ENCODE measurements around the gene HIVEP3.
A peak's percentile ranks its signal among the peaks of the same experiment; 100 is the strongest.

The HIVEP3 gene

DNA sequence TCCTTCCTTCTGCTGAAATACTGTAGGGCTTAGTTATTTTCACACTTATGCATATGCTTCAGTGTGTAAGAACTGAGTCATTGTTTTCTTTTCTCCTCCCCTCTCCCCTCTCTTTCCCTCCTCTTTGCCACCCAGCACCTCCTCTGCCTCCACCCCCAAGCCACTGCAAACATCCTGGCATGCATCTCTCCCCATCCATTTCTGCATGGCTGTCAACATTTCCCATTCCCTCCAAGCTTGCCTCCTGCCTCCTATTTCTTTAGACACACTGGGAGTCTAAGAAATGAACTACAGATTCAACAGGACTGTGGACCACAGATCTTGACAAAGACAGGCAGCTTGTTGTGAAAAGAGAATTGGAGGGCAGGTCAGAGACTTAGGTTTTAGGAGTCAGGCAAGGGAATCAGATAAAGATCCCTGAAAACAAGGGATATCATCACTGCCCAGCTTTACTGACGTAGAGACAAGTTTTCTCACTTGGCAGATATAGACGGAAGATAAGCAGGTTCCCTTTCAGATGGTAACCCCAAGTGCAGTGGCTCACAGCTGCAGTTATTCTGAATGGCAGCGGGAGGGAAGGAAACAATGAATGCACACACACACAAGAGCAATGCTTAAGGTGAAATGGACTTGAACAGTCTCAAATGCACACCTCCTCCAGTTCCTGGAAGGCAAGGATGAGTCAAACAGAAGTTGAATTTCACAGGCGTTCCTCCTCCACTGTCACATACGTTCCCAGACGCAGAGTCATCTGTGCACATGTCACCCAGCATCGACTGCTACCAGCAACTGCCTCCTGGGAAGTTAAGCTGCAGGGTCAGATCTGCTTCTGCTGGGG lies 56.1 kb downstream of the HIVEP3 start (continued):
- TF ChIP-seq, protein P1, sequence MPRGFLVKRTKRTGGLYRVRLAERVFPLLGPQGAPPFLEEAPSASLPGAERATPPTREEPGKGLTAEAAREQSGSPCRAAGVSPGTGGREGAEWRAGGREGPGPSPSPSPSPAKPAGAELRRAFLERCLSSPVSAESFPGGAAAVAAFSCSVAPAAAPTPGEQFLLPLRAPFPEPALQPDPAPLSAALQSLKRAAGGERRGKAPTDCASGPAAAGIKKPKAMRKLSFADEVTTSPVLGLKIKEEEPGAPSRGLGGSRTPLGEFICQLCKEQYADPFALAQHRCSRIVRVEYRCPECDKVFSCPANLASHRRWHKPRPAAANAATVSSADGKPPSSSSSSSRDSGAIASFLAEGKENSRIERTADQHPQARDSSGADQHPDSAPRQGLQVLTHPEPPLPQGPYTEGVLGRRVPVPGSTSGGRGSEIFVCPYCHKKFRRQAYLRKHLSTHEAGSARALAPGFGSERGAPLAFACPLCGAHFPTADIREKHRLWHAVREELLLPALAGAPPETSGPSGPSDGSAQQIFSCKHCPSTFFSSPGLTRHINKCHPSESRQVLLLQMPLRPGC (tag by site-specific recombination; IDR thresholded peaks at IDR 0.05): peak; percentile 71; the same call in 1 of the 2 replicates
- TF ChIP-seq ZSCAN23 (tag by site-specific recombination; IDR thresholded peaks at IDR 0.05) (no peak), ZNF148 (tag by site-specific recombination; IDR thresholded peaks at IDR 0.05; ENCODE audit: borderline replicate concordance) (no peak), ZNF629 (tag by site-specific recombination; IDR thresholded peaks at IDR 0.05) (0 out of 2 replicates have a peak, but pooled peaks have one; percentile 31), GLIS2 (tag by site-specific recombination; IDR thresholded peaks at IDR 0.05) (peak; percentile 21; the same call in 1 of the 2 replicates), ZNF521 (tag by site-specific recombination; IDR thresholded peaks at IDR 0.05) (no peak), PRDM10 (tag by site-specific recombination; IDR thresholded peaks at IDR 0.05) (no peak), ZNF791 (tag by site-specific recombination; IDR thresholded peaks at IDR 0.05) (no peak), SP7 (tag by site-specific recombination; IDR thresholded peaks at IDR 0.05) (peak; percentile 87), ZNF280D (tag by site-specific recombination; IDR thresholded peaks at IDR 0.05) (no peak), ZNF302 (tag by site-specific recombination; IDR thresholded peaks at IDR 0.05; ENCODE audit: low read depth) (no peak), ZNF488 (tag by site-specific recombination; IDR thresholded peaks at IDR 0.05) (no peak), CTCF (tag by site-specific recombination; IDR thresholded peaks at IDR 0.05) (no peak), ZNF623 (tag by site-specific recombination; IDR thresholded peaks at IDR 0.05) (no peak), ZNF624 (tag by site-specific recombination; IDR thresholded peaks at IDR 0.05) (no peak), ZNF558 (tag by site-specific recombination; IDR thresholded peaks at IDR 0.05) (no peak)
- TF ChIP-seq, protein P2, sequence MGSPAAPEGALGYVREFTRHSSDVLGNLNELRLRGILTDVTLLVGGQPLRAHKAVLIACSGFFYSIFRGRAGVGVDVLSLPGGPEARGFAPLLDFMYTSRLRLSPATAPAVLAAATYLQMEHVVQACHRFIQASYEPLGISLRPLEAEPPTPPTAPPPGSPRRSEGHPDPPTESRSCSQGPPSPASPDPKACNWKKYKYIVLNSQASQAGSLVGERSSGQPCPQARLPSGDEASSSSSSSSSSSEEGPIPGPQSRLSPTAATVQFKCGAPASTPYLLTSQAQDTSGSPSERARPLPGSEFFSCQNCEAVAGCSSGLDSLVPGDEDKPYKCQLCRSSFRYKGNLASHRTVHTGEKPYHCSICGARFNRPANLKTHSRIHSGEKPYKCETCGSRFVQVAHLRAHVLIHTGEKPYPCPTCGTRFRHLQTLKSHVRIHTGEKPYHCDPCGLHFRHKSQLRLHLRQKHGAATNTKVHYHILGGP (tag by site-specific recombination; IDR thresholded peaks at IDR 0.05): peak; percentile 60
- TF ChIP-seq, protein P3, sequence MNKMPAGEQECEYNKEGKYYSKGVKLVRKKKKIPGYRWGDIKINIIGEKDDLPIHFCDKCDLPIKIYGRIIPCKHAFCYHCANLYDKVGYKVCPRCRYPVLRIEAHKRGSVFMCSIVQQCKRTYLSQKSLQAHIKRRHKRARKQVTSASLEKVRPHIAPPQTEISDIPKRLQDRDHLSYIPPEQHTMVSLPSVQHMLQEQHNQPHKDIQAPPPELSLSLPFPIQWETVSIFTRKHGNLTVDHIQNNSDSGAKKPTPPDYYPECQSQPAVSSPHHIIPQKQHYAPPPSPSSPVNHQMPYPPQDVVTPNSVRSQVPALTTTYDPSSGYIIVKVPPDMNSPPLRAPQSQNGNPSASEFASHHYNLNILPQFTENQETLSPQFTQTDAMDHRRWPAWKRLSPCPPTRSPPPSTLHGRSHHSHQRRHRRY (tag by site-specific recombination; IDR thresholded peaks at IDR 0.05): no peak
- TF ChIP-seq, protein P4, sequence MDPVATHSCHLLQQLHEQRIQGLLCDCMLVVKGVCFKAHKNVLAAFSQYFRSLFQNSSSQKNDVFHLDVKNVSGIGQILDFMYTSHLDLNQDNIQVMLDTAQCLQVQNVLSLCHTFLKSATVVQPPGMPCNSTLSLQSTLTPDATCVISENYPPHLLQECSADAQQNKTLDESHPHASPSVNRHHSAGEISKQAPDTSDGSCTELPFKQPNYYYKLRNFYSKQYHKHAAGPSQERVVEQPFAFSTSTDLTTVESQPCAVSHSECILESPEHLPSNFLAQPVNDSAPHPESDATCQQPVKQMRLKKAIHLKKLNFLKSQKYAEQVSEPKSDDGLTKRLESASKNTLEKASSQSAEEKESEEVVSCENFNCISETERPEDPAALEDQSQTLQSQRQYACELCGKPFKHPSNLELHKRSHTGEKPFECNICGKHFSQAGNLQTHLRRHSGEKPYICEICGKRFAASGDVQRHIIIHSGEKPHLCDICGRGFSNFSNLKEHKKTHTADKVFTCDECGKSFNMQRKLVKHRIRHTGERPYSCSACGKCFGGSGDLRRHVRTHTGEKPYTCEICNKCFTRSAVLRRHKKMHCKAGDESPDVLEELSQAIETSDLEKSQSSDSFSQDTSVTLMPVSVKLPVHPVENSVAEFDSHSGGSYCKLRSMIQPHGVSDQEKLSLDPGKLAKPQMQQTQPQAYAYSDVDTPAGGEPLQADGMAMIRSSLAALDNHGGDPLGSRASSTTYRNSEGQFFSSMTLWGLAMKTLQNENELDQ (tag by site-specific recombination; IDR thresholded peaks at IDR 0.05; ENCODE audit: low read depth): peak; percentile 98

Data from HEK293 (cell line).